COLO668 (cell line): Measurements from ENCODE around the gene RAI1.
"Not testable (repeated sequence)": the region's sequence is repeated elsewhere in the genome, so short reads cannot be mapped to it uniquely, and the experiment has no call there.

Experiments
- DNase-seq: peaks from one replicate; lab custom pipeline; 2025; ENCODE audit not compliant: unreplicated experiment; lab: John Stamatoyannopoulos, UW

The RAI1 gene

GRCh38 chr17:17796787-17797061 lies 115.5 kb downstream of the RAI1 start:
- no peak for DNase-seq

- no peak for DNase-seq
Measured at GRCh38 chr17:17797119-17797809, 116.0 kb downstream of the RAI1 start.

- DNase-seq, result no peak
Measured at GRCh38 chr17:17798010-17798556, 116.8 kb downstream of the RAI1 start.

DNA sequence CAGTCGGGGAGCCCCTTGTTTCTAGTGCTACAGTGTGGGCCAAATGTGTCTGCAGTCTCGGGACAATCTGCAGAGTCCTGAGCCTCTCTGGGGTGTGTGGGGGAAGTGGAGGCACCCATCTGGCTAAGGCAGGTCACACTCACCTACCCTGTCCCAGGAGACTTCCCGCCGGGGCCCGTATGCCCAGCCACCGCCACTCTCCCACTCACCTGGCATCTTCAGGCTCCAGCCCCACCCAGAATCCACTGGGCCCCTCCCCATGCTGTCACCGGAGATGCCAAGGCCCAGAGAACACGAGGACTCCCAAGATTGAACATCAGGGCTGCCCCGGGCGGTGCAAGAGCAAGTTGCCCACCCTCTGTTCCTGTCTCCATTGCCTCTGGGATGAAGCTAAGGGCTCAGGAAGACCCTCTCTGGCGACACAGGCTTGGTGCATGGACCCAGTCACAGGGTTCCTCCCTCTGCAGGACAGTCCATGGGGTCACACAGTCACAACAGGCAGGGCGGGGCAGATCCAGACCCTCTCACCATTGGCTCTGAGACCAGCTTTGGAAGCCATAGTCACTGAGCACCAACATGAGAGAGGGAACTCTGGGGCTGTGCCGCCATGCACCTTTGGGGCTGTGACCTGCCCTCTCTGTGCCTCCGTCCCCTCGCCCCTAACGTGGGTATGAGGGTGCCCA lies 117.5 kb downstream of the RAI1 start:
- no peak for DNase-seq

- DNase-seq, result no peak
Measured at GRCh38 chr17:17800504-17801021, 119.3 kb downstream of the RAI1 start.

- DNase-seq, result no peak
Measured at GRCh38 chr17:17801800-17802481, 120.7 kb downstream of the RAI1 start.

- no peak for DNase-seq
Measured at GRCh38 chr17:17804007-17804406, 122.7 kb downstream of the RAI1 start.

DNA sequence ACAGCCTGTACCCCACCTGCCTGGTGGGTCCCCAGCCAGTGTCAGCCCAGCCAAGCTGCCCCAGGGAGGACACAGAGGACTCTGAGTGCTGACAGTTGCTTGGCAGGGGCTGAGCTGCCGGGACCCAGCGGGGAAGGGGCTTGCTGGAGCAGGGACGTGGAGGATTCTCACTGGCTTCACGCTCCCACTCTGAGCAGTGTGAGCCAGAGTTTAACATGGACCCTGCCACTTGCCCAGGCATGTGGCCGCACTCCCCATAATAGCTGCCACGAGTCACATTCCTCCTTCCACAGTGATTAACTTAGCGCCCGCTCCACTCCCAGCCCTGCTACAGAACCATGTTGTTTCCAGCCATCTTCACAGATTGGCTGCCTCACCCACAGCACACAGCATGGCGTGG lies 124.3 kb downstream of the RAI1 start:
- DNase-seq, result no peak

DNA sequence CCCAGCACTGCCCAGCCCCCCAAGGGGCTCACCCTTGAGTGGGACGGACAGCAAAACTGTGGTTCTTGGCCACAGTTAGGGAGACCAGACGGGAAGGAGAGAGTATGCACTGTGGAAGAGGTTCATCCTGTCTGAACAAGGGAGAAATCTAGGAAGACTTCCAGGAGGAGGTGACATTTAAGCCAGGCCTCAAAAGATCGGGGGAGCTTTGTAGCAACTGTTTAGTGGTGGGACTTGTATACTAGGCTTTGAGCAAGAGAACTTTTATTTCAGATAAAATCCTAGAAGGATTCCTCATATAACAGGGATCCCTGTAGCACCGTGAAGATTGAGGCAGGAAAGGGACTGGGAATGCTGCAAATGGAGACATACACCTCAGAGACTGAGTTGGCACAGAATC lies 124.8 kb downstream of the RAI1 start:
- DNase-seq, result no peak

DNA sequence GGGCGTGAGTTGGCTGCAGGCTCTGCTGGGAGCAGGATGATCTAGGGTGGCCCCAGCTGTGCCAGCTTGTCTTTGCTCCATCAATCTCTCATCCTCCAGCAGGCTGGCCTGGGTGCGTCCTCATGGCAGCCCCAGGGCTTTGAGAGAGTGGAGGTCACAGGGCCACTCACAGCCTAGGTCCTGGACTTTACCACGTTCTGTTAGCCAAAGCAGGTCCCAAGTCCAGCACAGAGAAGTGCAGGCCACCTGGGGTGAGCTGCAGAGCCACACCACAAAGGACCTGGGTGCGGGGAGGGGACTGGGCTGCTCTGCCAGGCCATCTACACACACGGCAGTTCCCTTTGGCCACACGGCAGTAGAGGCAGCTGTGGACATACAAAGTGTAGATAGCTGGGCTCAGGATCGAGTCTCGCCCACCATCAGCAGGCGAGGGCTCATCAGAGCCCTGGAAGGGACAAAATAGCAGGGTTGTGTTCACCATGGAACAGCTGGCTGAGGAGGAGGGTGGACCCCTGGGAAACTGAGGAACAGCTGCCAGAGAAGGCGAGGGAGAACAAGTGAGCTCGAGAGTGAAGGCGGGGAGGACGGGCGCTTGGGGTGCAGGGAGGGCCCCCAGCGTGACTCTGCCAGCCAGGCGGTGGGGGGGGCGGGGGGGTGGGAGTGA lies 125.5 kb downstream of the RAI1 start:
- no peak for DNase-seq

DNA sequence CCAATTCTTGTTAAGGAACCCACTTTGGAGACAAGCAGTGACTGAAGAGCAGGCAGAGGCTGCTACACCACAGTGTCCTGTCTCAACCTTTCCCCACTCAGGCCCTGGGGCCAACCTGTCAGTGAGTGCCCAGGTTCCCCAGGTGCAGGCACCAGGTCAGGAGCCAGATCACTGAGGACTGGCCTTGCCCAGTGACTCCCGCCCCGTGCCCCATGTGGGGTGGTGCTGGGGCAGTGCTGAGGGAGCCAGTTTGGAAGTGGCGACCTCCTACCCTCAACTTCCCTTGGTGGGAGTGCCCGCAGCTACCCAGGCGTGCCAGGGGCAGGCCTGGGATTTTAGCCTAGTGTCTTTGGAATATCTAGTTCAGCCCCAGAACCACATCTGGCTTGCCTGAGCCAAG lies 126.2 kb downstream of the RAI1 start:
- no peak for DNase-seq

DNA sequence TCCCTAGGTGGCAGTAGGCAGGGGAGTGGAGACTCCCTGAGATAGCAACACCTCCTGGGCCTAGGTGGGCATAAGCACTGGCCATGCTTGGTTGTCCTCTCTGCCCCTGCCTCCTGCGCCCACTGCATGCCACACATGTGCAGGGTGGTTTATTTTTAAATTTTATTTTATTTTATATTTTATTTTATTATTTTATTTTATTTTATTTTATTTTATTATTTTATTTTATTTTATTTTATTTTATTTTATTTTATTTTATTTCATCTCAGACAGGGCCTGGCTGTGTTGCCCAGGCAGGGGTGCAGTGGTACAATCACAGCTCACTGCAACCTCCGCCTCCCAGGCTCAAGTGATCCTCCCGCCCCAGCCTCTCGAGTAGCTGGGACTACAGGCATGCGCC lies 126.9 kb downstream of the RAI1 start:
- DNase-seq, result not testable (repeated sequence)

DNA sequence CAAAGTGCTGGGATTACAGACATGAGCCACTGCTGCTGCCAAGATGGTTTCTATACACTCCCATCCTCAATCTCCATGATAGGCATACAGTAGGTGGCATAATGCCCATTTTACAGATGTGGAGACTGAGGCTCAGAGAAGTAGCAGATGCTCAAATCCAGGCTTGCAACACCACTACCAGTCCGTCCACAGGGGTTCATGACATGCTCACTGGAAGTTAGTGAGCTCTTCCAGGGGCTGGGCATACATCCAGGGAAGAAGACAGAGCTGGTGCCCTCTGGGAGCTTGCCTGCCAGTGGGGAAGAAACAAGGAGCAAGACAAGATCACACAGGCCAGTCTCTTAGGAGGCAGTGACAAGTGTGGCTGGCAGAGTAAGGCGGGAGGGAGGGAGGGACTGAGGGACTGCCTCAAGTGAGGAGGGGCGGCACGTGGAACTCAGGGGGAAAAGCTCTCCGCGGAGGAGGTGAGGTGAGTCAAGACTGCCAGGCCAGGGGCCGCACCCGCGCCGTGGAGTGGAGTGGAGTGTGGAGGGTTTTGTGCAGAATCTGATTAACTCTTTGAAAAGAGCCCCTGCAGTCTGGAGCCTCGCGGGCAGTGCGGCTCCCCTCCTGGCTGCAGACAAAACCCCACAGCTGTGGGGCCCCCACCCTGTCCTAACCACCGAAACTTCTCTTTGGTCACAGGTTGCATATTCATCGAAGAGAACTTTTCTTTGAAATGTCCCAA lies 127.6 kb downstream of the RAI1 start:
- DNase-seq, result no peak

DNA sequence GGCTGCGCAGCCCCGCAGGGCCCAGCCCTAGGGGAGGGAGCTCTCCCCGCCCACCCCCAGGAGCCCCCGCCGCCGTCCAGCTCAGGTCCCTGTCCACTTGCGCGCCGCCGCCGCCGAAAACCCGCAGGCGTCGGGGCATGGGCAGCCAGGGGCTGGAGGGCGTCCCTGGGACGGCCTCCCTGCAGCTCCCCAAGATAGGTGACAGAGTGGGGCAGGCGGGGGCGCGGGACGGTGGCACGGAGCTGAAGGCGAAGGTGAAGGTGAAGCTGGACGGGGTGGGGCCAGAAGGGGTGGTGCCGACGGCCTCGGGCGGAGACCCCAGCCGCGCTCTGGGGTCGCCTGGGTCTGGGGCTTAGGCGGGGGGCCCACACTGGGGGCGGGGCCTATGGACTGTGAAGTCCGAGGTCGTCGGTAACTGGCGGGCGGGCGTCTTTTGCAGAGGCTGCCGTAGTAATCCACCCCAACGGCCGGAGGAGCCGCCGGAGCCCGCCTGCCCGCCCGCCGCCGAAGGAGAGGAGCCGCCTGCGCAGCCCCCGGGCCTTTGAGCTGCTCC lies 128.3 kb downstream of the RAI1 start:
- DNase-seq, result no peak

- no peak for DNase-seq
Measured at GRCh38 chr17:17810084-17810894, 129.0 kb downstream of the RAI1 start.

DNA sequence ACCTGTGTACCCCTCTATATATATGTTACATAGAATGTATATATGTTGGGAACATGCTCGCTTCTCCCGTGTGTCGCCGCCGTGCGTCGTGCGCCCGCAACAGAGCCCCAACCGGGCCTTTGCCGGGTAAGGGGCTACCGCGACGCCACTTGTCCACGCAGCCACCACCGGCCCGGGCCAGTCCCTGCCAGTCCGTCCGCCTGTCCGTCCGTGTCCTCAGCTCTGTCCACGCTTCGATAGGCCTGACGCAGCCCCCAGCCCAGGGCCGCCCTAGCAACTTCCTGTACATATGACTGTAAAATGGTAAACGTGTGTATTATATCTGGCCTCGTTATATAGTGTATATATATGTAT lies 129.6 kb downstream of the RAI1 start:
- no peak for DNase-seq

GRCh38 chr17:17811381-17812210 lies 130.3 kb downstream of the RAI1 start:
- DNase-seq, result peak; percentile 9

DNA sequence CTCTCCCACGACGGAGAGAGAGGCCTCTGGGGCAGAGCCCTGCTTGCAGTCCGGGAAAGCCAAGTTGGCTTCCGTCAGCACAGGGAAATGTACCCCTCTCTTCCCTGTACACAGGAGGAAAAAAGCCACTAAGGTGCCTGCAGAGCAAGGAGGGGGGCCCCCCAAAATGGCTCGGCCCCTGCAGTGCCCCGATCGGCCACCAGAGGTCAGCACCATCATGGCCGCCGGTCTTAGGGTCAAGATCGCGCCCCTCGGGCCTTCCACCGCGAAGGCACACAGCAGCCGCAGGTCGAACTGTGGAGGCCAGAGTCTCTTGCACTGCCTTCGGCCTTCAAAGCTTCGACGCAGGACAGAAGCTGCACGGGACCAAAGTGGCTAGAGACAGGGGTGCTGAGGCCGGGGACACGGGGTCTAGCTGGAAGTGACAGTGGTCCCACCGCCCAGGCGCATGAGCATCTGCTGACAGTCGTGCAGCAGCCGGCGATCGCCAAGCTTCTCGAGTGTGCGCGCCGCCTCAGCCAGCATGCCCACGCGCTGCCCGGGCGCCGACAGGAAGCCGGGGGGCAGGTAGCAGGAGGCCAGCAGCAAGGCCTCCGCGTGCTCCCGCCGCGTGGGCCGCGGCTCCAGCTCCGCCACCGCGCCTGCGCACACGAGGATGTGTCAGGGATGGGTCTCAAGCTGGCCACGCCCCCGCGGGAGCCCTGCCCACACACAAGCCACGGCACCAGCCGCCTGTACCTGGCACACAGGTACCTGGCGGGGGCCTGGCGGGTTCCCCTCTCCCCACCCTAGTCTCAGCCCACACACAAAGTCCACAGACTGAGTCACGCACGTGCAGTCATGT lies 131.2 kb downstream of the RAI1 start:
- DNase-seq, result peak; percentile 46
